ENCODE data around the gene CNOT10.

DNA sequence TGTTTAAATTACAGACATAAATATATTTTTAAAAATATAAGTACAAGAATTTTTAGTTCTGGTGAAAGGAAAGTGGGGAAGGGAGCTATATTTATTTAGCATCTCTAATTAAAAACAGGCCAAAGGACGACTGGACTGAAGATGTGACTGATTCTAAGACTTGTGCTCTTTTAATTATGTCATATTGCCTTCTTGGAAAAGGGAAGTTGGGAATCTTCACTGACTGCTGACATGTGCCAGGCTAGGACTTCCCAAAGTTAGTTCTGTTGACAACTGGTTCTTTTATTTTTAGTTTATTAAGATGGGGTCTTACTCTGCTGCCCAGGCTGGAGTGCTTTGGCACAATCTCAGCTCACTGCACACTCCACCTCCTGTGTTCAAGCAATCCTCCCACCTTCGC is 13.5 kb downstream of the CNOT10 start:
- TF ChIP-seq, protein P1, sequence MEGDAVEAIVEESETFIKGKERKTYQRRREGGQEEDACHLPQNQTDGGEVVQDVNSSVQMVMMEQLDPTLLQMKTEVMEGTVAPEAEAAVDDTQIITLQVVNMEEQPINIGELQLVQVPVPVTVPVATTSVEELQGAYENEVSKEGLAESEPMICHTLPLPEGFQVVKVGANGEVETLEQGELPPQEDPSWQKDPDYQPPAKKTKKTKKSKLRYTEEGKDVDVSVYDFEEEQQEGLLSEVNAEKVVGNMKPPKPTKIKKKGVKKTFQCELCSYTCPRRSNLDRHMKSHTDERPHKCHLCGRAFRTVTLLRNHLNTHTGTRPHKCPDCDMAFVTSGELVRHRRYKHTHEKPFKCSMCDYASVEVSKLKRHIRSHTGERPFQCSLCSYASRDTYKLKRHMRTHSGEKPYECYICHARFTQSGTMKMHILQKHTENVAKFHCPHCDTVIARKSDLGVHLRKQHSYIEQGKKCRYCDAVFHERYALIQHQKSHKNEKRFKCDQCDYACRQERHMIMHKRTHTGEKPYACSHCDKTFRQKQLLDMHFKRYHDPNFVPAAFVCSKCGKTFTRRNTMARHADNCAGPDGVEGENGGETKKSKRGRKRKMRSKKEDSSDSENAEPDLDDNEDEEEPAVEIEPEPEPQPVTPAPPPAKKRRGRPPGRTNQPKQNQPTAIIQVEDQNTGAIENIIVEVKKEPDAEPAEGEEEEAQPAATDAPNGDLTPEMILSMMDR (IDR thresholded peaks at IDR 0.05) = no peak
- TF ChIP-seq POLR2AphosphoS5 (IDR thresholded peaks at IDR 0.05; ENCODE audit: low read depth, low read length) = no peak
- TF ChIP-seq, protein P2, sequence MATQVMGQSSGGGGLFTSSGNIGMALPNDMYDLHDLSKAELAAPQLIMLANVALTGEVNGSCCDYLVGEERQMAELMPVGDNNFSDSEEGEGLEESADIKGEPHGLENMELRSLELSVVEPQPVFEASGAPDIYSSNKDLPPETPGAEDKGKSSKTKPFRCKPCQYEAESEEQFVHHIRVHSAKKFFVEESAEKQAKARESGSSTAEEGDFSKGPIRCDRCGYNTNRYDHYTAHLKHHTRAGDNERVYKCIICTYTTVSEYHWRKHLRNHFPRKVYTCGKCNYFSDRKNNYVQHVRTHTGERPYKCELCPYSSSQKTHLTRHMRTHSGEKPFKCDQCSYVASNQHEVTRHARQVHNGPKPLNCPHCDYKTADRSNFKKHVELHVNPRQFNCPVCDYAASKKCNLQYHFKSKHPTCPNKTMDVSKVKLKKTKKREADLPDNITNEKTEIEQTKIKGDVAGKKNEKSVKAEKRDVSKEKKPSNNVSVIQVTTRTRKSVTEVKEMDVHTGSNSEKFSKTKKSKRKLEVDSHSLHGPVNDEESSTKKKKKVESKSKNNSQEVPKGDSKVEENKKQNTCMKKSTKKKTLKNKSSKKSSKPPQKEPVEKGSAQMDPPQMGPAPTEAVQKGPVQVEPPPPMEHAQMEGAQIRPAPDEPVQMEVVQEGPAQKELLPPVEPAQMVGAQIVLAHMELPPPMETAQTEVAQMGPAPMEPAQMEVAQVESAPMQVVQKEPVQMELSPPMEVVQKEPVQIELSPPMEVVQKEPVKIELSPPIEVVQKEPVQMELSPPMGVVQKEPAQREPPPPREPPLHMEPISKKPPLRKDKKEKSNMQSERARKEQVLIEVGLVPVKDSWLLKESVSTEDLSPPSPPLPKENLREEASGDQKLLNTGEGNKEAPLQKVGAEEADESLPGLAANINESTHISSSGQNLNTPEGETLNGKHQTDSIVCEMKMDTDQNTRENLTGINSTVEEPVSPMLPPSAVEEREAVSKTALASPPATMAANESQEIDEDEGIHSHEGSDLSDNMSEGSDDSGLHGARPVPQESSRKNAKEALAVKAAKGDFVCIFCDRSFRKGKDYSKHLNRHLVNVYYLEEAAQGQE (IDR thresholded peaks at IDR 0.05; ENCODE audit: insufficient read depth in 1 of 2, low read depth in 2 of 2, low read length in 1 of 2) = no peak

Measured in Panc1 (cell line).